DLD1 (cell line): ENCODE data around the gene ANP32A.

ENCODE experiments used
- in situ Hi-C: cut with HindIII; loops from 2 replicates; pipeline ENCODE4 v1.10.0; 2017; ENCODE audit warnings: low sequenced_read_pairs

Gene ANP32A

DNA sequence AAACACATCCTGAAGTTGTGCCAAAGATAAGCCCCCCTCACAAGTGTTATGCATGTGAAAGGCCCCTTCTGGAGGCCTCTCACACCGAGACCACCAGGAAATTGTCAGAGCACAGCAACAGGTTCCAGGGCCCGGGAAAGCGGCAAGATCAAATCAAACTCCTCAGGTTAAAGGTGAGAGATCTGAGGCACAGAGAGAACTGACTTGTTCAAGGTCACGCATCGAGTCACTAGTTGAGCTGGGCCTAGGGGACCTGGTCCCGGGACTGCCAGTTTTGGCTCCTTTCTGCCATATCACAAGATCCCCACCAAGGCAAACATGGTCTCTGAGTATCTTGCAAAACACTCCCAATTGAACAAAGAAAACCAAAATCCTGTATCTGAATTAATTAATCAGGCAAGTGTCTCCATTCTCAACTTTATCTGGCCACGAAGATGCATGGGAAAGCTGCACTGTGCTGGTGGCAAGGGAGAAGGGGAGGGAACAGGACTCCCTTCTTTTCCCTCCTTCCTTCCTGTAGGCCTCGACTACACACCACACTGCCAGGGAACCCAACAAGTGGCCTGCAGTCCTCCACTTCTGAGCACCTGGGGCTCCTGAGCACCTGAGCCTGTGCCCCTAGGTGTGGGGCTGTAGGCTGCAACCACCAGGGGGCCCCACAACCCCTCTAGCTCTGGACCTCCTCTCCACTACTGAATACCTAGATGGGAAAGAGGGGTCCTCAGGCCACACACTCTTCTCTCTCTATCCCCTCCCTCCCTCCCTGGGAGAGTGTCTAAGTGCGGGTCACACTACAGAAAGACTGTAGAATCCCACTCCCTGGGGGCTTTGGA lies 37.3 kb downstream of the ANP32A start:
- in situ Hi-C loops = no loop called here

DNA sequence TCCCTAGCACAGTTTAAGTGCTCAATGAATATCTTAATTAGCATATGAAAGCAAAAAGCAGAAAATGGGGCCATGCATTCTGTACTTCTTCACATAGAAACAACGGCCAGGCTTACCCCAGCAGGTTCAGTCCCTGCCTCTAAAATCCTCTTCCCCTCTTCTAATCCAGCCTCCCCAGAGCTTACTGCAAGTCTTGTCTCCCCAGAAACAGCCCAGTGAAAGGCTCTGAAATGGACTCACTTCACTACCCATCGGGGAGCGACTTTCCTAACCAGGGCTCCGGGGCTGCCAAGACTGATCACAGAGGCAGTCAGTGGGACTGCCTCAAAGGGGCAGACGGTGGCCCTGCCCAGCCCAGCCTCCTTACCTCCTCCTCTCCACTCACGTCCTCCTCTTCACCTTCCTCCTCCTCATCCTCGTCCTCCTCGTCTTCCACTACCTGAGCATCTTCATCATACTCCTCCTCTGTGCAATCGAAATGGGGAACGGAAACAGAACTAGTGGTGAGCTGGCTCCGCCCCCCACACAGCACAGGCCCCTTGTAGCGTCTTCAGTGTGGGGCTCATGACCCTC lies 38.0 kb downstream of the ANP32A start:
- in situ Hi-C loops = no loop called here

- in situ Hi-C loops = no loop called here
Measured at GRCh38 chr15:68781766-68782588, 38.7 kb downstream of the ANP32A start.

GRCh38 chr15:68781217-68781616 lies 39.5 kb downstream of the ANP32A start:
- in situ Hi-C loops = no loop called here

GRCh38 chr15:68778876-68779275 lies 41.8 kb downstream of the ANP32A start:
- in situ Hi-C loops = no loop called here

- in situ Hi-C loops = no loop called here
Measured at GRCh38 chr15:68776477-68777270, 44.0 kb downstream of the ANP32A start.

- in situ Hi-C loops = no loop called here
Measured at GRCh38 chr15:68775671-68776476, 44.8 kb downstream of the ANP32A start.

- in situ Hi-C loops = no loop called here
Measured at GRCh38 chr15:68775236-68775577, 45.5 kb downstream of the ANP32A start.

DNA sequence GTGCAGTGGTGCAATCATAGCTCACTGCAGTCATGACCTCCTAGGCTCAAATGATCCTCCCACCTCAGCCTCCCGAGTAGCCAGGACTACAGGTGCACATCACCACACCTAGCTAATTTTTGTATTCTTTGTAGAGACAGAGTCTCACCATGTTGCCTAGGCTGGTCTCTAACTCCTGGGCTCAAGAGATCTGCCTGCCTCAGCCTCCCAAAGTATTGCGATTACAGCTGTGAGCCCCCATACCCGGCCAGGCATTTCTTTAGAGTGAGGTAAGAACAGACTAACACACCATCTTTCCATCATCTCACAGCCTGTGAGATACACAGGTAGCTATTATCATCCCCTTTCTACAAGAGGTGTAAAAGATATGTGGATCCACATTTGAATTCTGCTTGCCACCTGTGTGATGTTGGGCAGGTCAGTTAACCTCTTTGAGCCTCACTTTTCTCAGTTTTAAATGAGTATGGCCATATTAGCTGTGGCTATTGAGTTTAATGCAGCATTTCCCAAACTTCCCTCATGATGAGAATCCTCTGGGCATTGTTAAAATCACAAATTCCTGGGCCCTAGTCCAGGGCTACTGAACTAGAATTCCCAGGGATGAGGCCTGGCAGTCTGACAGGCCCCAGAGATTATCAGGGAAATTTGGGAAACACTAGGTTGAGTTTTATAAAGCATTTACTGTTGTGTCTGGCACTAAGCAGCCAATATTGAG lies 46.0 kb downstream of the ANP32A start:
- in situ Hi-C loops = no loop called here

GRCh38 chr15:68774120-68774519 lies 46.6 kb downstream of the ANP32A start:
- in situ Hi-C loops = no loop called here

GRCh38 chr15:68773036-68773435 lies 47.7 kb downstream of the ANP32A start:
- in situ Hi-C loops = no loop called here

GRCh38 chr15:68770216-68770615 lies 50.5 kb downstream of the ANP32A start:
- in situ Hi-C loops = no loop called here

GRCh38 chr15:68769702-68770101 lies 51.0 kb downstream of the ANP32A start:
- in situ Hi-C loops = no loop called here

GRCh38 chr15:68768321-68768720 lies 52.4 kb downstream of the ANP32A start:
- in situ Hi-C loops = no loop called here

DNA sequence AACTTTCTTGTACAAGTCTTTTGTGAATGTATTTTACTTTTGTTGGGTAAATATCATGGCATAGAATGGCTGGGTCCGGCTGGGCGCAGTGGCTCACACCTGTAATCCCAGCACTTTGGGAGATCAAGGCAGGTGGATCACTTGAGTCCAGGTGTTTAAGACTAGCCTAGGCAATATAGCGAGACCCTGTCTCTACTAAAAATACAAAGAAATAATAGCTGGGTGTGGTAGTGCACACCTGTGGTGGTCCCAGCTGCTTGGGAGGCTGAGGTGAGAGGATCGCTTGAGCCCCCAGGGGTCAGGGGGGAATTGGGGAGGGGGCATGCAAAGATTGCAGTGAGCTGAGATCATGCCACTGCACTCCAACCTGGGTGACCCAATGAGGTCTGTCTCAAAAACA lies 52.9 kb downstream of the ANP32A start:
- in situ Hi-C loops = no loop called here

GRCh38 chr15:68765602-68766368 lies 54.9 kb downstream of the ANP32A start:
- in situ Hi-C loops = no loop called here

GRCh38 chr15:68764090-68764489 lies 56.6 kb downstream of the ANP32A start:
- in situ Hi-C loops = no loop called here

DNA sequence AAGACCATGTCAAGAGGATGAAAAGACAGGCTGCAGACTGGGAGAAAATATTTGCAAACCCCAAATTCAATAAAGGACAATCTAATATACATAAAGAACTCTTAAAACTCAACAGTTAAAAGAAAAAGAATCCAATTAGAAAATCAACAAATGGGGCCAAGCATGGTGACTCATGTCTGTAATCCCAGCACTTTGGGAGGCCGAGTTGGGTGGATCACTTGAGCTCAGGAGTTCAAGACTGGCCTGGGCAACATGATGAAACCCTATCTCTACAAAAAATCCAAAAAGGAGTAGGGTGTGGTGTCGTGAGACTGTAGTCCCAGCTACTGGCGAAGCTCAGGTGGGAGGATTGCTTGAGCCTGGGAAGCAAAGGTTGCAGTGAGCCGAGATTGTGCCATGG lies 57.6 kb downstream of the ANP32A start:
- in situ Hi-C loops = no loop called here
